Activated naive CD4-positive, alpha-beta T cell (primary cell): Measurements from ENCODE around the gene GLI3.

Experiments used
- DNase-seq, 4 experiments: peaks; one replicate each; lab custom pipeline; 2025; lab: John Stamatoyannopoulos, UW

Gene GLI3

GRCh38 chr7:42236976-42237810 is at the start of gene GLI3:
GLI3 (minus strand) TSS chr7:42237209; CDS start chr7:42223253, 13,956 bp downstream.
- DNase-seq, result no peak

DNA sequence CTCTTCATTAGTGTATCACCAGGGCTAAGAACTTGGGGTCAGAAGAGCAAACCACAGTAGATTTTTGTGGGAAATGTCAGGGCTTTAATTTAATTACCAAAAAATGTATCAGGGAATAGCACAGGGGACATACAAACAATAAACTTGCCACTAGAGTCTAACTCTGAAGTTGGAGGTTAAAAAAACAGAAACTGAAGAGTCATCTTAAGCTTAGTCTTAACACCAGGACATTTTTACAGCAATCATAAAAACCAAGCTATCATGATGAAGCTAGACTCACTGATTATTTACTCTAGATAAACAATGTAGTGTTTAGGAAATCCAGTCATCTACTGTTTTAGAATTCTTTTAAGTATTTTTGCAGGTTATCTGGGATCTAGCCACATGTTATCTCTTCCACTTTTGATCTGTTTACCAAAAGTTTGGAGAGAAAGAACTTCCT is 48.4 kb upstream of the GLI3 start:
- DNase-seq, result no peak

GRCh38 chr7:42283553-42283952 is 46.5 kb upstream of the GLI3 start:
- DNase-seq, result no peak

GRCh38 chr7:42278344-42278743 is 41.3 kb upstream of the GLI3 start:
- no peak for DNase-seq

GRCh38 chr7:42274053-42274452 is 37.0 kb upstream of the GLI3 start:
- no peak for DNase-seq

GRCh38 chr7:42272793-42273665 is 36.0 kb upstream of the GLI3 start:
- DNase-seq, result no peak

GRCh38 chr7:42269161-42269560 is 32.2 kb upstream of the GLI3 start:
- DNase-seq, result no peak

- no peak for DNase-seq
Observed at GRCh38 chr7:42264702-42265101, 27.7 kb upstream of the GLI3 start.

DNA sequence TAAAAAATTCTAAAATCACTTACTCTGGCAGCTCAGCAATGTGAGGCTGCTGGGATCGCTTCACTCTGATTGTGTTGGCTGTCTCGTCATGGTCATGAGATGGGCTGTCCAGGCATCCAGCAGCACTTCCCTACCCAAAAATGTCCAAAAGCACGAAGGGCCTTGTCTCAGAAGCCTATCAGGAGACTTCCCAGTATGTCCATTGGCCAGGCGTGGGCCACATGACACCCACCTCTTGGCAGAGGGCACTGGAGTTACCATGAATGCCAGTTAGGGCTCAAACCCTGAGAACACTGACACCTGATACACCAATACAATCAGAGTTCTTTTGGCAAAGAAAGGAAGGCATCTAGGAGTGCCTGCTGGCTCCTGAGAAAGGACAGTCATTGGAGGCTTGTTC is 27.0 kb upstream of the GLI3 start:
- DNase-seq, result no peak

DNA sequence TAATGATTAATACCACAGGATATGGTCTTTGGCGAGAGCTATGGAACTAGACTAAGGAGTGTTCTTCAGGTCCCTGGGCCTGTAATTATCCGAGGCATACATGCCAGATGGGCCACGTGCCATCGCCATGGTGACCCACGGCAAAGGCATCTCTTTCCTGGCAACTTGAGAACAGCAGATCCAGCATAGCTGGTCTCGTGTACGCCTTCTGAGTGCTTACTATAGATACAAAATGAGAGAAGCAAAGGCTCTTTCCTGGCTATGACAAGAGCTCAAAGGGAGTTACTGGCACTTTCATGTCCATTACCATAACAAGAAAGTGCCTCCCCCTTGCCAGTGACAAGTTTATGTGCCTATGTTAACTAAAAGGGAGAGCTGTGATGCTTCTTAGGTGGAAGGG is 26.0 kb upstream of the GLI3 start:
- DNase-seq, result no peak

- DNase-seq, result no peak
Observed at GRCh38 chr7:42254217-42254616, 17.2 kb upstream of the GLI3 start.

- DNase-seq, result no peak
Observed at GRCh38 chr7:42253316-42253715, 16.3 kb upstream of the GLI3 start.

GRCh38 chr7:42250411-42250810 is 13.4 kb upstream of the GLI3 start:
- DNase-seq, result no peak

DNA sequence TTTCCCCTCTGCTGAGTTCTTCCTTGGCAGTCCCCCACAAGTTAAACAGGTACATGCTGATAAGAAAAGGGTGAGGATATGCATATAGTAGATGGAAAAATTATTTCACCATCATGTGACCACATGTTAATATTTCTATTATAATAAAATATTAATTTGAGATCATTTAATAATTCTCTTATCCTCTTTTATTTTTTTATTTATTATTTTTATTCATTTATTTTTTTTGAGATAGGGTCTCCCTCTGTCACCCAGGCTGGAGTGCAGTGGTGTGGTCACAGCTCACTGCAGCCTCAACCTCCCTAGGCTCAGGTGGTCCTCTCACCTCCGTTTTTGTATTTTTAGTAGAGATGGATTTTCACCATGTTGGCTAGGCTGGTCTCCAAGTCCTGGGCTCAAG is 11.6 kb upstream of the GLI3 start:
- no peak for DNase-seq

DNA sequence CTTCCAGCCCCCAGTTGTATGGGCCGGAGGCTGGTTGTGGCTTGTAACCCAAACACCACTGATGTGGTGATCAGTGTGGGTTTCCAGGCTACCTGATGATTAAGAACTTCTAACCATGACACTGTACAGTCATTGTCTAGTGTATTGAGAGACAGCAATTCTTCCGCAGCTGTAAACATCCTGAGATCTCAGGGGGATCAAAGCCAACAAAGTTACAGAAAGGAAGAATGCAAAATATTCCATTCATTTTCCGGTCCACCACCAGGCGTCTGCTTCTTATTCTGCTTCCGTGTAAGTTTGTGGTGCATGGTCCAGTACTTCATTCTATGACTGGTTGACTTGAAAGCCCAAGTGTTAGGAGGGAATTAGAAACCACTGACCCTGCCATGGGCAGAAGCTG is 10.3 kb upstream of the GLI3 start:
- no peak for DNase-seq

- DNase-seq, result no peak
Observed at GRCh38 chr7:42244828-42245227, 7.8 kb upstream of the GLI3 start.

DNA sequence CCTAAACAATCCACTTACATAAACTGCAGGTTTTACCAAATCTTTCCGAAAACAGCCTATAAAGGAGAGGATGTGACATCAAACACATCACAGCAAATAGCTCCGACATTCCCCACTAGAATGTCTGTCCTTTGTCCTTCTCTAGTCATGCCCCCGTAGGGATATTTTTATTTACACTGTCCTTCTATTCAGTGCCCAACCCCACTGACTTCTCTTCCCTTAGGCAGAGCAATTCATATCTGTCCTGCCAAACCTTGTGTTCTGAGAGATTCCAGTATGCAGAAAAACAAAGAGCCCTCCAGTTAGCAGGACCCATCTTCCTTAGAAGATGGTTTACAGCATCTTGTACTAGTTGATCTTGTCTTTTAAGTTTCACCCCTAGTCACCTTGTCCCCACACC is 5.4 kb upstream of the GLI3 start:
- no peak for DNase-seq

DNA sequence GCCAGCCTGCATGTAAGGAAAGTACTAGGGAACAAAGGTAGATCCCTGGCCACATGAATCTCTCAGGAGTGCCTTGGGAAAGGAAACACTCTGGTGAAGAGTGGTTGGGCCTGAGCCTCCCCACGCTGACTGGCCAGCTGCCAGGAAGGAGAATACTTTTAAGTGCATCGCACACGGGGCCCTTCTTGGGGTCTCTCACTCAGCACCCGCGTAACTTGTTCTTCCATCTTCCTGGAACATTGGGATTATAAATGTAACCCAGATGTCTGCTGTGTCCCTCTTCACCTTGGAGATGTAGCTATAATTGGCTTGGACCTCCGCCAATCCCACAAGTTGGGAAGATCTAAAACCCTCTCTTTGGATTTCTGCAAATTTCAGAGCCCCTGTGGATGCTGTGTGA is 4.4 kb upstream of the GLI3 start:
- no peak for DNase-seq

DNA sequence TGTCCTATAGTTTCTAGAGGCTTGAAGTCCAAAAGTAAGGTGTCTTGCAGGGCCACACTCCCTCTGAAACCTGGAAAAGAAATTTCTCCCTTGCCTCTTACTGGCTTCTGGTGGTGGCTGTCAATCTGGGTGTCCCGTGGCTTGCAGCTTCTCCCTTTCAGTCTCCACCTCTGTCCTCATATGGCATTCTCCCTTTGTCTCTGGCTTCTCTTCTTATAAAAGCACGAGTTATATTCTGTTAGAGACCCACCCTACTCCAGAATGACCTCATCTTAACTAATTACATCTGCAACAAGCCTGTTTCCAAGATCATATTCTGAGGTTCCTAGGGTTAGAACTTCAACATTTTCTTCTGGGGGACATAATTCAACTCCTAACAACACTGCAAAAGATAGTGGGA is 3.4 kb upstream of the GLI3 start:
- DNase-seq, result no peak

DNA sequence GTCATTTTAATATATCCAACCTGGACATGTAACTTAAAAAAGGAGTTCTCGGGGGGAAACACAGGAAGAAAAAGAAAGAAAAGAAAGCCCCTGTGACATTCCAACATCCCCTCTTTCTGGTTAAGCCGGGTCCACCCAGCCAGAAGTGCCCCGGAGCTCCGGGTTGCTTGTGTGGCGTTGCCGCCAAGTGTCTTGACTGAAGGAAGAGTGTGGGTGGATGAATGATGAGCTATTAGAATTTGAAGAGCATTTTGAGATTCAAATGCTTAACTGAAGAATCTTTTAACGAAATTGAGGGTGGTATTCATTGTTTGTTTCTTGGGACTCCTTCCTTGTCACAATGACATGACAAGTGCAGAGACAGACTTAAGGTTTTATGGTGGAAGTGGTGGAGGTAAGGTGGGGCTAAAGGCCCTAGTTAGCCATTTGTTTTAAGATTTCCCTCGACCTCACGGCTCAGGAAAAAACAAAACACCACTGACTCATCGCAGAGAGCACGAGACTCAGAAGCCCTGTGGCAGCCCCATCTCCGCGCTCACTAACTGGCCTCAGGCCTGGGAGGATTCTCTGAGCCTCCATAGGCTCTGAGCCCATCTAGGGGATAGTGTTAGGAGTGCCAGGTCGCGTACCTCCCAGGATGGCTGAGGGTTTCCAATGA is 1.8 kb upstream of the GLI3 start:
- no peak for DNase-seq

GRCh38 chr7:42237811-42238541 is 967 bp upstream of the GLI3 start:
- DNase-seq, result no peak
